ENCODE results near the gene MAGT1. TPM values are rescaled to one million over a fixed set of nuclear protein-coding genes. Genes with fewer than 3 reads are reported as not detected.

The MAGT1 gene
- total RNA-seq, 2 experiments from 2014 or later: 40.5 to 44.7 TPM

Other genes starting within 250 kb of the MAGT1 start
- 10 to 100 TPM; 56.8 to 60.4 TPM for gene ATRX, start 109.2 kb downstream of the MAGT1 start, total RNA-seq
- gene COX7B, start 4.0 kb upstream of the MAGT1 start, total RNA-seq: 100 to 1,000 TPM; 295 to 320 TPM
- 1 to 10 TPM; 8.0 TPM for gene ATP7A, start 15.3 kb upstream of the MAGT1 start, total RNA-seq
- gene PGAM4, start 74.2 kb upstream of the MAGT1 start, total RNA-seq: 1 to 10 TPM in 1 of 2 experiments, under 1 TPM in 1; 0.70 to 1.9 TPM
- 100 to 1,000 TPM; 908 to 924 TPM for gene PGK1, start 208.8 kb upstream of the MAGT1 start, total RNA-seq
- 10 to 100 TPM; 23.0 TPM for gene TAF9B, start 244.2 kb upstream of the MAGT1 start, total RNA-seq

Measured in activated CD4-positive, alpha-beta memory T cell treated with anti-CD3 and anti-CD28 coated beads for 36 hours (primary cell).